Mesenteric fat pad (tissue), 1 donor: ENCODE results near the gene SERPINE2. TPM values are rescaled to one million over a fixed set of nuclear protein-coding genes. Genes with fewer than 3 reads are reported as not detected.
"Not testable (repeated sequence)": the region's sequence is repeated elsewhere in the genome, so short reads cannot be mapped to it uniquely, and the experiment has no call there.

ENCODE experiments used
- DNase-seq: peaks from one replicate; pipeline ENCODE4 v3.0.0-alpha.2; 2020; ENCODE audit warnings: low spot score
- total RNA-seq: library from RNA; stranded (reverse); fragmentation: NEBNext Ultra II Directional; extraction: Animal tissue kit (Norgen Biotek cat#: 25700); gene quantifications from one replicate; pipeline ENCODE4 v1.2.1, GENCODE V29; 2021
- donor health status: DM: yes; HTN: yes; CAD: no.

Gene SERPINE2
- total RNA-seq, 1 donor from 2014 or later: 56.4 TPM

DNA sequence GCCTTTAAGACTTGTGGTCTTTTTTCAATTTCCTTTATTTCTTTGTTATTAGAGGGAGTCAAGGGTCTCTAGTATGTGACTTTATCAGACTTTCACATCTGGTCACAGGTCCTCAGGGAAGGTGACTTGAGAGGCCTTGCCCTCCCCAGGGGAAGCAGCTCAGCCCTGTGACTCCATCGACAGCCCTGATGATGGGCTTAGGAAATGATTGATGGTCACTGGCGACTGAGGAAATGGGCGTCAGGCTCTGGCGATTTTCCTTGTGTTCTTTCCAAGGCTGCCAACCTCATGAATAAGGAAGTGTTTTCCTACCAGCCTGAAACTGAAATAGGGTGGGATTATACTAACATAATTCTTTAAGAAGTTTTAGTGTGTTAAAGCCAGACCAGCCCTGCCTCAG lies 21.1 kb downstream of the SERPINE2 start:
- no peak for DNase-seq

- no peak for DNase-seq
Measured at GRCh38 chr2:224016963-224017362, 22.1 kb downstream of the SERPINE2 start.

DNA sequence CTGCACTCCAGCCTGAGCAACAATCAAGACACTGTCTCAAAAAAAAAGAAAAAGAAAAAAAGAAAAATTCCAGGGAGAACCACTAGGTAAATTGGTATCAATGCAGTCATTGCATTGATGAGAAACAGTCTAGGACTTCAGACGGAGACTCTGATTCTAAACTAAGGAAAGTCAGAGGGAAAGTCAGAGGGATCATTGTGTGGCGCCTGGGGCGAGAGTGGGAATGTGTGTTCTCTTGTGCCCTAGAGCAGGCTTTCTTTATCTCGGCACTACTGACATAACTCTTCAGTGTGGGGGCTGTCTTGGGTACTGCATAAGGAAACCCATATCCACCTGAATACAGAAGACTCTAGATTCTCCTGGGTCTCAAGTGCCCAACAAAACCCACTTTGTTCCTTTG lies 24.8 kb downstream of the SERPINE2 start:
- DNase-seq: no peak

DNA sequence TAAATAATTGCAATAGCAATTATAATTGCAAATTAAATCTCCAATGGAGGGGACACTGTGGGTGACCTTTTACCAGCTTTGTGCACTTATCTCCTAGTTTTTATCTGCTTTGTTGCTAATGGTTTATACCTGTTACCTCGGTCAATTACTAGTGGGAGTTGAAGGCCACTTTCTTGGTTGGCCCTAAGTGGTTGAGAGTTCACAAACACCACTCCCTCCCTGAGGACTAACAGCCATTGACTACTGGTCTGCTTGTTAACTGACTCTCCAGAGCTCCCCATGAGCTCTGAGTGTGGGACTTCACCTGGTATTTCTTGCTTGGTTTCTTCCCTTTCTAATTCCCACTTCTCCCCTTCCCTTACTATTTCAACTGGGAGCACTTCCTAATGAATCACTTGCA lies 27.2 kb downstream of the SERPINE2 start:
- no peak for DNase-seq

- no peak for DNase-seq
Measured at GRCh38 chr2:224009605-224010315, 29.3 kb downstream of the SERPINE2 start.

GRCh38 chr2:224008702-224009261 lies 30.3 kb downstream of the SERPINE2 start:
- no peak for DNase-seq

DNA sequence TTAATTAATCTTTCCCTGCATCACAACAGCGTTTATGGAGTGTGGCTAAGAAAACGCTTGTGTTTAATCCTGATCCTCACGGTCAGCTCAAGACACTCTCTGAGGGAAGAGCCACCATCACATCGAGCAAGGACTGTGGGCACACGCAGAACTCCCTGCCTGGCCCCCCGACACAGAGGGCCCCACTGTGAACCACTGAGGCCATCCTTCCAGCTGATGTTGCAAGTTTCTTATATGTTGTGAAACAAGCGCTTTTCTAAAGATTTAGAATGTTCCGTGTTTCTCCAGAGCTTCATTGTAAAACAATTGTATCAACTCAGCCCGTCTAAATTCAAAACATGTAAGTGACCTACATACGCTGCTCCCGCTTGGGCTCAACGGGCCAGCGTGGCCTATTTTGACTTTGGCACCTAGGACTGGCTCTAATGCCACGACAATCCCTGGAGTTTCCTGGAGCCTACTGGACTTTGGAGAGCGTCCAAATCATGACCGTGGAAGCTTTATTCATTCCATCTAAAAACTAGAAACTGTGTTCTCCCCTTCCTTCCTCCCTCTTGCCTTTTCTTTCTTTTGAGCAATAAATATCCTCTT lies 34.9 kb downstream of the SERPINE2 start:
- DNase-seq: no peak

GRCh38 chr2:224000662-224001061 lies 38.4 kb downstream of the SERPINE2 start:
- not testable (repeated sequence) for DNase-seq

- DNase-seq: no peak
Measured at GRCh38 chr2:223999862-224000261, 39.2 kb downstream of the SERPINE2 start.

- no peak for DNase-seq
Measured at GRCh38 chr2:223998948-223999347, 40.1 kb downstream of the SERPINE2 start.

GRCh38 chr2:223997938-223998337 lies 41.1 kb downstream of the SERPINE2 start:
- no peak for DNase-seq

GRCh38 chr2:223996391-223996790 lies 42.7 kb downstream of the SERPINE2 start:
- DNase-seq: no peak

- no peak for DNase-seq
Measured at GRCh38 chr2:223995569-223995968, 43.5 kb downstream of the SERPINE2 start.

DNA sequence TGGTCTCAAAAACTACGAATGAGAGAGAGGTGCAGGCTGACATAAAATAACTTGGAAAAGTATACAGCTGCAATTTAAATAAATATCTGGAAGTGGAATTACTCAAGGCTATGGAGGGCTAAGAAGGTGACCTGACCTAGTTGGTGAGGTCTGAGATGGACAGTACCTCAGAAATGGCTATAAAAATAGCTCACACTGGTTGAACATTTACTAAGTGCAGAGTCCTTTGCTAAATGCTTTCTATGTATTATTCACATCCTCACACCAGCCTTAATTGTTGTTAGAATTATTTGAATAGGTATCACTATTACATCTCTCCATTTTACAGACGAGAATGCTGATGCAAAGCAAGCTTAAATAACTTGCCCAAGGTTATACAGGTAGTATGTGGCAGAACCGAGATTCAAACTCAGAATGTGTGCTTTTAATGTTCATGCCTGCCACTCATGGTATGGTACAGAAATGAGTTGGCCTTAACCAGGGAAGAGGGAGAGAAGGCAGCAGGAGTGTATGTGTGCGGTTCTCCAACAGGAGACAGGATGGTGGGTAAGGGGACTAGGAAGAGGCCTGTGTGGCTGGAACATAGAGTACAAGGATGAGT lies 44.4 kb downstream of the SERPINE2 start:
- DNase-seq: no peak

- DNase-seq: no peak
Measured at GRCh38 chr2:223993634-223994232, 45.4 kb downstream of the SERPINE2 start.

GRCh38 chr2:223991611-223992010 lies 47.5 kb downstream of the SERPINE2 start:
- DNase-seq: no peak

DNA sequence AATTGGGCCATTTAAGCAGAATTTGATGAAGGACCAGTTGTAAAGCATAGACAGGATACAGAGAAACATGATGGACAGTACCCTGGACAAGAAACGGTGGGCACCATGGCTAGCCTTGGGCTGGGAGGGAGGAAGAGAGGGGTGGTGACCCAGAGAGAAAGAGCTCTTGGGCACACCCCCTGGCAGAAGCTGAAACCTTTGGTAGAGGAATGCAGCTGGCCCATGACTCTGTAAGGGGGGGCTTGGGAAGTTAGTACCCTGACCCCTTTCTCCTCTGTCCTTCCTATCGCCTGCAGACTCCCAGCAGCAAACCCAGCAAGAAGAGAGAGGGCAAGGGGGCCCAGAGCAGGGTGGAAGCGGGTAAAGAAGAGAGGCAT lies 49.2 kb downstream of the SERPINE2 start:
- no peak for DNase-seq

GRCh38 chr2:223989206-223989855 lies 49.8 kb downstream of the SERPINE2 start:
- DNase-seq: no peak

- no peak for DNase-seq
Measured at GRCh38 chr2:223981241-223981640, 57.8 kb downstream of the SERPINE2 start.

DNA sequence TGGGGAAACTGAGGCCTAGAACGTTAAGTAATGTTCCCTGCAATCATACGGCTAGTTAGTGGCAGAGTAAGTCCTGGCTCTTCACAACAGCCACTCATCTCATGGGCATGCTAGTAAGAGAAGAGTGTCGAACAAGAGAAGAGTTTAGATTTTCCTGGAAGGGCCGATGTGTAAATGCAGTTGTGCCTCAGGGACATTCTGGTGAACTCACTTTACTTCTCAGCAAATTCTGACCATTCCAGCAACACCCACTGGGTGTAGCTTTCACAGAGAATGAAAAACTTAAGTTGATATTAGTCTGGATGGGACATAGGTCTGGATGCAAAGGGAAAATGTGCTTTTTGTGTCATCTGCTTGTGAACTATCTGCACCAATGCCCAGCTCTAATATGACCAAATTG lies 58.3 kb downstream of the SERPINE2 start:
- DNase-seq: no peak

GRCh38 chr2:223980397-223980735 lies 58.7 kb downstream of the SERPINE2 start:
- DNase-seq: no peak
